ENCODE data around the gene VSIG4. TPM values are rescaled to one million over a fixed set of nuclear protein-coding genes. Genes with fewer than 3 reads are reported as not detected.
"Not testable (repeated sequence)": the region's sequence is repeated elsewhere in the genome, so short reads cannot be mapped to it uniquely, and the experiment has no call there.

The VSIG4 gene
- total and polyA plus RNA-seq, 2 of the 8 experiments (the other 6 are each of a cell fraction or from before 2014, with no cell fraction given), result not detected

GRCh38 chrX:65976161-65976560 lies 63.7 kb downstream of the VSIG4 start:
- Histone ChIP-seq H3K4ac (replicated peaks; ENCODE audit: insufficient read length, low read depth, low read length) (no peak overlapping the region), H2BK15ac (ENCODE audit: low read length) (no peak overlapping the region), H3K14ac (ENCODE audit: insufficient read length) (no peak overlapping the region), H3K79me2 (ENCODE audit: control insufficient read depth in 1 of 2, insufficient read depth in 2 of 2, low read length in 2 of 2) (no peaks in the 10 kb centered on the region), H3K79me1 (ENCODE audit: low read depth, low read length) (no peaks in the 10 kb centered on the region), H2AK5ac (ENCODE audit: low read depth, low read length) (no peak overlapping the region), H3K9me3 (ENCODE audit: insufficient read depth in 2 of 2, low read depth in 1 of 2, low read length in 1 of 2) (peaks cover 0 to 19% of the 10 kb centered on the region in 2 experiments; a peak in 2 of 4 replicates), H2BK12ac (ENCODE audit: low read depth, low read length) (no peak overlapping the region), H3K23ac (ENCODE audit: insufficient read length) (no peak overlapping the region), H3K4me3 (ENCODE audit: extremely low read depth in 1 of 4, insufficient read depth in 2 of 4, low read depth in 3 of 4, low read length in 4 of 4) (no peak overlapping the region), H3K18ac (ENCODE audit: extremely low read depth, low read length) (no peak overlapping the region), H4K20me1 (replicated peaks in 1 of 2; ENCODE audit: control insufficient read depth in 1 of 2, insufficient read depth in 2 of 2, low read length in 2 of 2) (no peaks in the 10 kb centered on the region), H2AFZ (ENCODE audit: low read length) (no peak overlapping the region), H4K5ac (ENCODE audit: insufficient read length, low read depth, low read length) (no peak overlapping the region), H3K36me3 (ENCODE audit: control insufficient read depth in 2 of 4, insufficient read depth in 4 of 4, low read length in 3 of 4) (no peaks in the 10 kb centered on the region), H2BK120ac (replicated peaks; ENCODE audit: low read depth, low read length) (no peak overlapping the region), H4K8ac (ENCODE audit: extremely low read depth, insufficient read depth, low read length) (no peak overlapping the region), H2BK20ac (ENCODE audit: low read length) (no peak overlapping the region), H4K91ac (replicated peaks; ENCODE audit: insufficient read length, low read length) (no peak overlapping the region), H3K9ac (replicated peaks in 1 of 4; ENCODE audit: extremely low read depth in 1 of 4, low read depth in 3 of 4, low read length in 3 of 4) (no peak overlapping the region), H3K27ac (ENCODE audit: low read depth, low read length) (no peak overlapping the region), H3K4me2 (ENCODE audit: insufficient read depth in 1 of 2, low read depth in 2 of 2, low read length in 2 of 2) (no peak overlapping the region), H3K4me1 (replicated peaks in 1 of 4; ENCODE audit: control insufficient read depth in 3 of 4, insufficient read depth in 4 of 4, low read length in 3 of 4) (no peaks in the 10 kb centered on the region), H3K56ac (replicated peaks; ENCODE audit: insufficient read length, low read depth, low read length) (no peak overlapping the region), H3K23me2 (ENCODE audit: low read depth, low read length) (no peaks in the 10 kb centered on the region), H2BK5ac (ENCODE audit: low read depth, low read length) (no peak overlapping the region), H3K27me3 (replicated peaks in 1 of 4; ENCODE audit: control insufficient read depth in 3 of 4, extremely low read depth in 1 of 4, insufficient read depth in 3 of 4, low read length in 3 of 4) (no peaks in the 10 kb centered on the region)
- ChIA-PET POLR2A (ENCODE audit: partially characterized antibody) (no interaction called here), CTCF (ENCODE audit: partially characterized antibody) (no interaction called here)
- TF ChIP-seq CBX8 (IDR thresholded peaks at IDR 0.05; ENCODE audit: borderline replicate concordance, low read depth, low read length) (no peak), SIN3A (conservative IDR thresholded peaks at IDR 0.05 in 1 of 2, IDR thresholded peaks at IDR 0.05 in 1 of 2; ENCODE audit: low read depth in 1 of 2, low read length in 2 of 2) (no peak)
- DNase-seq (ENCODE audit: low read depth in 1 of 2, low spot score in 2 of 2) (no peak), FAIRE-seq (no peak)

DNA sequence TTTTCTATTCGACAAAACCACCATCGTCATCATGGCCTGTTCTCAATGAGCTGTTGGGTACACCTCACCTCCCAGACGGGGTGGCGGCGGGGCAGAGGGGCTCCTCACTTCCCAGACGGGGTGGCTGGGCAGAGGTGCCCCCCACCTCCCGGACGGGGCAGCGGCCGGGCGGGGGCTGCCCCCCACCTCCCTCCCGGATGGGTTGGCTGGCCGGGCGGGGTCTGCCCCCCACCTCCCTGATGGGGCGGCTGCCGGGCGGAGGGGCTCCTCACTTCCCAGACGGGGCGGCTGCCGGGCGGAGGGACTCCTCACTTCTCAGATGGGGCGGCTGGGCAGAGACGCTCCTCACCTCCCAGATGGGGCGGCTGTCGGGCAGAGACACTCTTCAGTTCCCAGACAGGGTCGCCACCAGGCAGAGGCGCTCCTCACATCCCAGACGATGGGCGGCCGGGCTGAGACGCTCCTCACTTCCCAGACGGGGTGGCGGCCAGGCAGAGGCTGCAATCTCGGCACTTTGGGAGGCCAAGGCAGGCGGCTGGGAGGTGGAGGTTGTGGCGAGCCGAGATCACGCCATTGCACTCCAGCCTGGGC lies 64.6 kb downstream of the VSIG4 start:
- H2AK5ac ChIP-seq (ENCODE audit: low read depth, low read length); H3K18ac ChIP-seq (ENCODE audit: extremely low read depth, low read length): not testable (repeated sequence)

More for the DNA sequence above, 64.6 kb downstream of the VSIG4 start:
- H4K8ac ChIP-seq (ENCODE audit: extremely low read depth, insufficient read depth, low read length); H3K79me1 ChIP-seq (ENCODE audit: low read depth, low read length); H3K14ac ChIP-seq (ENCODE audit: insufficient read length); H4K5ac ChIP-seq (ENCODE audit: insufficient read length, low read depth, low read length); H3K4me1 ChIP-seq (replicated peaks in 1 of 4; ENCODE audit: control insufficient read depth in 3 of 4, insufficient read depth in 4 of 4, low read length in 3 of 4); H3K27me3 ChIP-seq (replicated peaks in 1 of 4; ENCODE audit: control insufficient read depth in 3 of 4, extremely low read depth in 1 of 4, insufficient read depth in 3 of 4, low read length in 3 of 4); H4K91ac ChIP-seq (replicated peaks; ENCODE audit: insufficient read length, low read length); POLR2A ChIA-PET (ENCODE audit: partially characterized antibody); H3K56ac ChIP-seq (replicated peaks; ENCODE audit: insufficient read length, low read depth, low read length); DNase-seq (ENCODE audit: low read depth in 1 of 2, low spot score in 2 of 2); H2BK20ac ChIP-seq (ENCODE audit: low read length); H3K4me3 ChIP-seq (ENCODE audit: extremely low read depth in 1 of 4, insufficient read depth in 2 of 4, low read depth in 3 of 4, low read length in 4 of 4); H2BK5ac ChIP-seq (ENCODE audit: low read depth, low read length); H3K4ac ChIP-seq (replicated peaks; ENCODE audit: insufficient read length, low read depth, low read length); H3K23me2 ChIP-seq (ENCODE audit: low read depth, low read length); H2BK15ac ChIP-seq (ENCODE audit: low read length); H3K79me2 ChIP-seq (ENCODE audit: control insufficient read depth in 1 of 2, insufficient read depth in 2 of 2, low read length in 2 of 2); H2BK12ac ChIP-seq (ENCODE audit: low read depth, low read length); H4K20me1 ChIP-seq (replicated peaks in 1 of 2; ENCODE audit: control insufficient read depth in 1 of 2, insufficient read depth in 2 of 2, low read length in 2 of 2); CTCF ChIA-PET (ENCODE audit: partially characterized antibody); H3K23ac ChIP-seq (ENCODE audit: insufficient read length); H3K36me3 ChIP-seq (ENCODE audit: control insufficient read depth in 2 of 4, insufficient read depth in 4 of 4, low read length in 3 of 4); FAIRE-seq; H3K9ac ChIP-seq (replicated peaks in 1 of 4; ENCODE audit: extremely low read depth in 1 of 4, low read depth in 3 of 4, low read length in 3 of 4); H2BK120ac ChIP-seq (replicated peaks; ENCODE audit: low read depth, low read length); H2AFZ ChIP-seq (ENCODE audit: low read length); H3K27ac ChIP-seq (ENCODE audit: low read depth, low read length); H3K4me2 ChIP-seq (ENCODE audit: insufficient read depth in 1 of 2, low read depth in 2 of 2, low read length in 2 of 2): not testable (repeated sequence)
- WGBS, 2 experiments (ENCODE audit: extremely low coverage in 1 of 2, insufficient coverage in 1 of 2, insufficient read length in 1 of 2, insufficient replicate concordance in 2 of 2, low coverage in 1 of 2, low lambda C conversion rate in 2 of 2, missing lambda C conversion rate in 1 of 2), result 88% methylated on average over 12 of the region's 38 CpGs; no CpG with 5 or more reads in 1 of the 2 experiments
- H3K9me3 ChIP-seq (ENCODE audit: insufficient read depth in 2 of 2, low read depth in 1 of 2, low read length in 1 of 2), result peaks cover 0 to 22% of the 10 kb centered on the region in 2 experiments; a peak in 2 of 4 replicates

Data from H1 (cell line).